ENCODE data around the gene BTAF1.
A peak's percentile ranks its signal among the peaks of the same experiment; 100 is the strongest.
"Not testable (repeated sequence)": the region's sequence is repeated elsewhere in the genome, so short reads cannot be mapped to it uniquely, and the experiment has no call there.

BTAF1 gene

GRCh38 chr10:91891125-91892001 is 32.2 kb upstream of the BTAF1 start:
- Histone ChIP-seq H3K79me1 (ENCODE audit: low read length) (no peaks in the 10 kb centered on the region), H3K9ac (ENCODE audit: low read length) (no peak overlapping the region), H3K79me2 (ENCODE audit: control insufficient read depth, insufficient read depth, low read length) (no peaks in the 10 kb centered on the region), H3K4me1 (ENCODE audit: control insufficient read depth, low read depth, low read length) (no peaks in the 10 kb centered on the region), H2BK120ac (ENCODE audit: low read depth, low read length) (peak overlapping the region; percentile 48), H3K27me3 (ENCODE audit: insufficient read depth, low read length, poor library complexity) (no peaks in the 10 kb centered on the region), H3K4ac (ENCODE audit: low read depth, low read length) (no peak overlapping the region), H3K27ac (ENCODE audit: low read depth, low read length) (no peak overlapping the region), H3K56ac (ENCODE audit: low read length) (no peak overlapping the region), H3K36me3 (ENCODE audit: control insufficient read depth, insufficient read depth, low read length) (no peaks in the 10 kb centered on the region), H4K8ac (ENCODE audit: low read depth, low read length) (no peak overlapping the region), H3K4me3 (ENCODE audit: low read length) (no peak overlapping the region), H3K18ac (ENCODE audit: low read length) (no peak overlapping the region), H2AK5ac (ENCODE audit: low read length) (peak overlapping the region; percentile 80), H3K4me2 (ENCODE audit: low read length) (no peak overlapping the region), H2BK5ac (ENCODE audit: low read length) (no peak overlapping the region), H3K23ac (ENCODE audit: low read length) (no peak overlapping the region), H2BK15ac (replicated peaks; ENCODE audit: low read depth) (peak overlapping the region; percentile 76), H4K5ac (ENCODE audit: low read length) (no peak overlapping the region)
- WGBS (ENCODE audit: extremely low coverage, insufficient coverage, low lambda C conversion rate), result no CpG with 5 or more reads among the region's 1 CpG
- no peak for DNase-seq

- Histone ChIP-seq H3K27me3 (ENCODE audit: insufficient read depth, low read length, poor library complexity) (no peaks in the 10 kb centered on the region), H3K23ac (ENCODE audit: low read length) (no peak overlapping the region), H2BK120ac (ENCODE audit: low read depth, low read length) (no peak overlapping the region), H3K79me1 (ENCODE audit: low read length) (no peaks in the 10 kb centered on the region), H3K79me2 (ENCODE audit: control insufficient read depth, insufficient read depth, low read length) (no peaks in the 10 kb centered on the region), H3K4me3 (ENCODE audit: low read length) (no peak overlapping the region), H3K56ac (ENCODE audit: low read length) (no peak overlapping the region), H3K27ac (ENCODE audit: low read depth, low read length) (no peak overlapping the region), H3K4me1 (ENCODE audit: control insufficient read depth, low read depth, low read length) (no peaks in the 10 kb centered on the region), H4K5ac (ENCODE audit: low read length) (no peak overlapping the region), H3K36me3 (ENCODE audit: control insufficient read depth, insufficient read depth, low read length) (no peaks in the 10 kb centered on the region), H2BK15ac (replicated peaks; ENCODE audit: low read depth) (no peak overlapping the region), H3K4me2 (ENCODE audit: low read length) (no peak overlapping the region), H2BK5ac (ENCODE audit: low read length) (no peak overlapping the region), H3K4ac (ENCODE audit: low read depth, low read length) (no peak overlapping the region), H2AK5ac (ENCODE audit: low read length) (no peak overlapping the region), H4K8ac (ENCODE audit: low read depth, low read length) (no peak overlapping the region), H3K18ac (ENCODE audit: low read length) (no peak overlapping the region), H3K9ac (ENCODE audit: low read length) (no peak overlapping the region)
- no peak for DNase-seq
- WGBS (ENCODE audit: extremely low coverage, insufficient coverage, low lambda C conversion rate), result no CpG with 5 or more reads among the region's 2 CpGs
Observed at GRCh38 chr10:91893051-91893450, 30.5 kb upstream of the BTAF1 start.

GRCh38 chr10:91894261-91894685 is 29.3 kb upstream of the BTAF1 start:
- H2AK5ac ChIP-seq (ENCODE audit: low read length); H2BK5ac ChIP-seq (ENCODE audit: low read length); H4K5ac ChIP-seq (ENCODE audit: low read length); H4K8ac ChIP-seq (ENCODE audit: low read depth, low read length); H3K4ac ChIP-seq (ENCODE audit: low read depth, low read length); H3K79me2 ChIP-seq (ENCODE audit: control insufficient read depth, insufficient read depth, low read length); H3K27ac ChIP-seq (ENCODE audit: low read depth, low read length); H3K4me2 ChIP-seq (ENCODE audit: low read length); H2BK120ac ChIP-seq (ENCODE audit: low read depth, low read length); H3K27me3 ChIP-seq (ENCODE audit: insufficient read depth, low read length, poor library complexity); H3K56ac ChIP-seq (ENCODE audit: low read length); H3K79me1 ChIP-seq (ENCODE audit: low read length); H3K36me3 ChIP-seq (ENCODE audit: control insufficient read depth, insufficient read depth, low read length); H2BK15ac ChIP-seq (replicated peaks; ENCODE audit: low read depth); H3K9ac ChIP-seq (ENCODE audit: low read length); H3K23ac ChIP-seq (ENCODE audit: low read length); H3K4me3 ChIP-seq (ENCODE audit: low read length); H3K18ac ChIP-seq (ENCODE audit: low read length); H3K4me1 ChIP-seq (ENCODE audit: control insufficient read depth, low read depth, low read length); DNase-seq: not testable (repeated sequence)
- WGBS (ENCODE audit: extremely low coverage, insufficient coverage, low lambda C conversion rate), result no CpG with 5 or more reads among the region's 14 CpGs

- H3K27ac ChIP-seq (ENCODE audit: low read depth, low read length), result no peak overlapping the region
- H4K5ac ChIP-seq (ENCODE audit: low read length), result no peak overlapping the region
- H2AK5ac ChIP-seq (ENCODE audit: low read length), result no peak overlapping the region
- no peak overlapping the region for H2BK120ac ChIP-seq (ENCODE audit: low read depth, low read length)
- no peaks in the 10 kb centered on the region for H3K36me3 ChIP-seq (ENCODE audit: control insufficient read depth, insufficient read depth, low read length)
- no peak overlapping the region for H3K18ac ChIP-seq (ENCODE audit: low read length)
- no peak overlapping the region for H3K23ac ChIP-seq (ENCODE audit: low read length)
- no peak overlapping the region for H4K8ac ChIP-seq (ENCODE audit: low read depth, low read length)
- H3K27me3 ChIP-seq (ENCODE audit: insufficient read depth, low read length, poor library complexity), result no peaks in the 10 kb centered on the region
- H3K4me3 ChIP-seq (ENCODE audit: low read length), result no peak overlapping the region
- no peak overlapping the region for H2BK5ac ChIP-seq (ENCODE audit: low read length)
- no peak overlapping the region for H3K56ac ChIP-seq (ENCODE audit: low read length)
- H3K4ac ChIP-seq (ENCODE audit: low read depth, low read length), result no peak overlapping the region
- no peak for DNase-seq
- H3K79me2 ChIP-seq (ENCODE audit: control insufficient read depth, insufficient read depth, low read length), result no peaks in the 10 kb centered on the region
- H3K9ac ChIP-seq (ENCODE audit: low read length), result no peak overlapping the region
- no peak overlapping the region for H3K4me2 ChIP-seq (ENCODE audit: low read length)
- WGBS (ENCODE audit: extremely low coverage, insufficient coverage, low lambda C conversion rate), result no CpG with 5 or more reads among the region's 3 CpGs
- no peaks in the 10 kb centered on the region for H3K79me1 ChIP-seq (ENCODE audit: low read length)
- H2BK15ac ChIP-seq (replicated peaks; ENCODE audit: low read depth), result no peak overlapping the region
- H3K4me1 ChIP-seq (ENCODE audit: control insufficient read depth, low read depth, low read length), result no peaks in the 10 kb centered on the region
Observed at GRCh38 chr10:91896212-91896756, 27.3 kb upstream of the BTAF1 start.

GRCh38 chr10:91897421-91897820 is 26.1 kb upstream of the BTAF1 start:
- H3K4ac ChIP-seq (ENCODE audit: low read depth, low read length), result no peak overlapping the region
- H2AK5ac ChIP-seq (ENCODE audit: low read length), result no peak overlapping the region
- no peak overlapping the region for H3K18ac ChIP-seq (ENCODE audit: low read length)
- H2BK120ac ChIP-seq (ENCODE audit: low read depth, low read length), result no peak overlapping the region
- H2BK15ac ChIP-seq (replicated peaks; ENCODE audit: low read depth), result no peak overlapping the region
- no peaks in the 10 kb centered on the region for H3K36me3 ChIP-seq (ENCODE audit: control insufficient read depth, insufficient read depth, low read length)
- H4K8ac ChIP-seq (ENCODE audit: low read depth, low read length), result no peak overlapping the region
- H3K56ac ChIP-seq (ENCODE audit: low read length), result no peak overlapping the region
- no peak overlapping the region for H3K4me2 ChIP-seq (ENCODE audit: low read length)
- H3K9ac ChIP-seq (ENCODE audit: low read length), result no peak overlapping the region
- H3K27me3 ChIP-seq (ENCODE audit: insufficient read depth, low read length, poor library complexity), result no peaks in the 10 kb centered on the region
- H4K5ac ChIP-seq (ENCODE audit: low read length), result no peak overlapping the region
- H3K4me1 ChIP-seq (ENCODE audit: control insufficient read depth, low read depth, low read length), result no peaks in the 10 kb centered on the region
- H3K27ac ChIP-seq (ENCODE audit: low read depth, low read length), result no peak overlapping the region
- WGBS (ENCODE audit: extremely low coverage, insufficient coverage, low lambda C conversion rate), result no CpG with 5 or more reads among the region's 8 CpGs
- no peaks in the 10 kb centered on the region for H3K79me1 ChIP-seq (ENCODE audit: low read length)
- no peak overlapping the region for H3K23ac ChIP-seq (ENCODE audit: low read length)
- no peaks in the 10 kb centered on the region for H3K79me2 ChIP-seq (ENCODE audit: control insufficient read depth, insufficient read depth, low read length)
- no peak for DNase-seq
- H2BK5ac ChIP-seq (ENCODE audit: low read length), result no peak overlapping the region
- no peak overlapping the region for H3K4me3 ChIP-seq (ENCODE audit: low read length)

All from mesendoderm (in vitro differentiated cells).